IMR-90 (cell line): ENCODE measurements around the gene MTR. TPM values are rescaled to one million over a fixed set of nuclear protein-coding genes. Genes with fewer than 3 reads are reported as not detected.

Source experiments
- ATAC-seq: fragments of 200-7000 bp; cut with Tn5 transposase; 2 replicates; pipeline ENCODE4 v1.9.1; 2020; ENCODE audit warnings: low read depth, mild to moderate bottlenecking, moderate library complexity
- BruUV-seq: library from RNA; stranded (reverse); fragments of 400-500 nt; replicated peaks from 2 replicates; lab custom pipeline; 2021; lab: Mats Ljungman, UMichigan
- CTCF ChIA-PET: fragments of 300-600 bp; formaldehyde crosslinking; extraction: SDS; loops from one replicate; lab custom pipeline; 2021; ENCODE audit warnings: antibody characterized with exemption; lab: Yijun Ruan, JAX
- POLR2A ChIA-PET: fragments of 300-600 bp; sonication (Branson Sonifier 250); formaldehyde crosslinking; loops from one replicate; lab custom pipeline; 2022; ENCODE audit warnings: antibody characterized with exemption; ENCODE audit not compliant: unreplicated experiment; lab: Charles Lee
- DNase-seq: peaks from one replicate; pipeline ENCODE4 v3.0.0; 2013
- H2AFZ ChIP-seq: replicated peaks from 2 replicates; pipeline ENCODE3; 2013; ENCODE audit warnings: low read length, mild to moderate bottlenecking; ENCODE audit not compliant: poor library complexity
- H2AK5ac ChIP-seq: 2 replicates; pipeline ENCODE4 v1.6.1; 2013; ENCODE audit warnings: low read depth, low read length, inconsistent platforms
- H2AK9ac ChIP-seq: replicated peaks from 2 replicates; pipeline ENCODE3; 2013; ENCODE audit warnings: mild to moderate bottlenecking, low read depth, low read length, moderate library complexity; ENCODE audit not compliant: poor library complexity
- H2BK120ac ChIP-seq: 2 replicates; pipeline ENCODE4 v1.6.1; 2013; ENCODE audit warnings: low read depth, low read length, inconsistent platforms
- H2BK15ac ChIP-seq: 3 replicates; pipeline ENCODE4 v1.6.1; 2013; ENCODE audit warnings: low read depth, low read length, inconsistent platforms
- H2BK20ac ChIP-seq: 2 replicates; pipeline ENCODE4 v1.6.1; 2013; ENCODE audit warnings: low read depth, mild to moderate bottlenecking, inconsistent platforms, low read length, moderate library complexity
- H2BK5ac ChIP-seq: 2 replicates; pipeline ENCODE4 v1.6.1; 2013; ENCODE audit warnings: mild to moderate bottlenecking, low read depth, low read length, inconsistent platforms; ENCODE audit not compliant: poor library complexity, severe bottlenecking
- H3K14ac ChIP-seq: replicated peaks from 2 replicates; pipeline ENCODE4 v1.6.1; 2013; ENCODE audit warnings: low read depth, low read length, inconsistent platforms
- H3K18ac ChIP-seq: 2 replicates; pipeline ENCODE4 v1.6.1; 2013; ENCODE audit warnings: low read depth, low read length, control low read depth
- H3K23ac ChIP-seq: 2 replicates; pipeline ENCODE4 v1.6.1; 2013; ENCODE audit warnings: low read depth, low read length, inconsistent platforms
- H3K27ac ChIP-seq: 2 replicates; pipeline ENCODE4 v1.5.1; 2013; ENCODE audit warnings: mild to moderate bottlenecking, control low read depth, low read length; ENCODE audit not compliant: insufficient read depth
- H3K27me3 ChIP-seq: 2 replicates; pipeline ENCODE4 v1.6.1; 2013; ENCODE audit warnings: low read length; ENCODE audit not compliant: control insufficient read depth, insufficient read depth
- H3K36me3 ChIP-seq: 2 replicates; pipeline ENCODE4 v1.6.1; 2013; ENCODE audit warnings: low read length, mixed read lengths; ENCODE audit not compliant: control insufficient read depth, insufficient read depth
- H3K4ac ChIP-seq: 2 replicates; pipeline ENCODE4 v1.6.1; 2013; ENCODE audit warnings: low read depth, low read length, inconsistent platforms
- H3K4me1 ChIP-seq: 2 replicates; pipeline ENCODE4 v1.6.1; 2013; ENCODE audit warnings: low read length, mixed read lengths; ENCODE audit not compliant: control insufficient read depth, insufficient read depth
- H3K4me2 ChIP-seq: 2 replicates; pipeline ENCODE4 v1.6.1; 2013; ENCODE audit warnings: low read depth, mild to moderate bottlenecking, control low read depth, low read length, moderate library complexity
- H3K4me3 ChIP-seq: 2 replicates; pipeline ENCODE4 v1.5.1; 2013; ENCODE audit warnings: low read depth, mild to moderate bottlenecking, control low read depth, low read length, moderate library complexity; ENCODE audit not compliant: insufficient read depth
- H3K56ac ChIP-seq: 2 replicates; pipeline ENCODE4 v1.6.1; 2013; ENCODE audit warnings: low read length, inconsistent platforms; ENCODE audit not compliant: insufficient read depth; ENCODE audit errors: extremely low read depth
- H3K79me1 ChIP-seq, 2 experiments: 2 replicates each; pipeline ENCODE4 v1.6.1; 2013; ENCODE audit warnings: low read length in 2 of 2, inconsistent platforms in 1 of 2, low read depth in 1 of 2
- H3K9ac ChIP-seq: 2 replicates; pipeline ENCODE4 v1.6.1; 2013; ENCODE audit warnings: low read depth, low read length, control low read depth
- H3K9me1 ChIP-seq: 2 replicates; pipeline ENCODE4 v1.6.1; 2013; ENCODE audit warnings: low read length, inconsistent platforms; ENCODE audit not compliant: insufficient read depth
- H3K9me3 ChIP-seq: 2 replicates; pipeline ENCODE4 v1.6.1; 2013; ENCODE audit warnings: low read length; ENCODE audit not compliant: control insufficient read depth, insufficient read depth
- H4K20me1 ChIP-seq: 2 replicates; pipeline ENCODE4 v1.6.1; 2013; ENCODE audit warnings: low read length, inconsistent platforms; ENCODE audit not compliant: insufficient read depth
- H4K5ac ChIP-seq: 2 replicates; pipeline ENCODE4 v1.6.1; 2013; ENCODE audit warnings: mild to moderate bottlenecking, low read depth, low read length, control low read depth
- H4K8ac ChIP-seq, 2 experiments: 2 replicates each; pipeline ENCODE4 v1.6.1; 2013; ENCODE audit warnings: low read depth in 2 of 2, low read length in 2 of 2, control low read depth in 1 of 2, inconsistent platforms in 1 of 2
- H4K91ac ChIP-seq: 2 replicates; pipeline ENCODE4 v1.6.1; 2013; ENCODE audit warnings: low read depth, low read length, inconsistent platforms; ENCODE audit not compliant: insufficient read depth
- BHLHE40 ChIP-seq: fragments of 150-350 bp; IDR thresholded peaks from 2 replicates; pipeline ENCODE4 v1.6.1; 2016; ENCODE audit warnings: mild to moderate bottlenecking, low read depth, low read length
- CEBPB ChIP-seq: IDR thresholded peaks from 2 replicates; pipeline ENCODE4 v1.6.1; 2012; ENCODE audit warnings: low read depth, low read length, improper control_type of control experiment
- CHD1 ChIP-seq: IDR thresholded peaks from 2 replicates; pipeline ENCODE4 v1.6.1; 2012; ENCODE audit warnings: low read depth, low read length, improper control_type of control experiment
- CTCF ChIP-seq: conservative IDR thresholded peaks from 2 replicates; pipeline ENCODE4 v1.5.1; 2012; ENCODE audit warnings: mild to moderate bottlenecking, low read depth, low read length, improper control_type of control experiment
- ELK1 ChIP-seq: fragments of 150-350 bp; IDR thresholded peaks from 2 replicates; pipeline ENCODE4 v1.6.1; 2016; ENCODE audit warnings: low read depth, mild to moderate bottlenecking, low read length, moderate library complexity, borderline replicate concordance
- FOS ChIP-seq: fragments of 150-350 bp; IDR thresholded peaks from 2 replicates; pipeline ENCODE4 v1.6.1; 2016; ENCODE audit warnings: low read depth, low read length
- MAFK ChIP-seq: IDR thresholded peaks from 2 replicates; pipeline ENCODE4 v1.6.1; 2012; ENCODE audit warnings: low read depth, low read length, improper control_type of control experiment
- MAZ ChIP-seq: IDR thresholded peaks from 2 replicates; pipeline ENCODE4 v1.6.1; 2012; ENCODE audit warnings: low read depth, mild to moderate bottlenecking, low read length, improper control_type of control experiment, moderate library complexity, borderline replicate concordance
- MXI1 ChIP-seq: IDR thresholded peaks from 2 replicates; pipeline ENCODE4 v1.6.1; 2012; ENCODE audit warnings: low read depth, mild to moderate bottlenecking, low read length, moderate library complexity, borderline replicate concordance
- NFE2L2 ChIP-seq: fragments of 150-350 bp; IDR thresholded peaks from 2 replicates; pipeline ENCODE4 v1.6.1; 2016; ENCODE audit warnings: low read depth, mild to moderate bottlenecking, low read length
- POLR2A ChIP-seq: IDR thresholded peaks from 2 replicates; pipeline ENCODE4 v1.6.1; 2012; ENCODE audit warnings: mild to moderate bottlenecking, low read depth, low read length
- RAD21 ChIP-seq: IDR thresholded peaks from 2 replicates; pipeline ENCODE4 v1.6.1; 2012; ENCODE audit warnings: low read length, improper control_type of control experiment
- RCOR1 ChIP-seq: IDR thresholded peaks from 2 replicates; pipeline ENCODE4 v1.6.1; 2012; ENCODE audit warnings: mild to moderate bottlenecking, low read length, improper control_type of control experiment; ENCODE audit not compliant: insufficient replicate concordance
- RFX5 ChIP-seq: IDR thresholded peaks from 2 replicates; pipeline ENCODE4 v1.8.0; 2012; ENCODE audit warnings: low read depth, mild to moderate bottlenecking, low read length, moderate library complexity
- SMC3 ChIP-seq: fragments of 150-350 bp; IDR thresholded peaks from 2 replicates; pipeline ENCODE4 v1.6.1; 2016; ENCODE audit warnings: low read depth, mild to moderate bottlenecking, antibody characterized with exemption, low read length, moderate library complexity
- USF2 ChIP-seq: fragments of 150-350 bp; IDR thresholded peaks from 2 replicates; pipeline ENCODE4 v1.6.1; 2017; ENCODE audit warnings: mild to moderate bottlenecking, antibody characterized with exemption, low read length, low read depth
- WGBS, 2 experiments: methylation state at CpG; one replicate each; pipeline versions ENCODE4 v1.1.5 to v1.1.7; 2013; ENCODE audit warnings: missing lambda C conversion rate in 2 of 2; ENCODE audit not compliant: insufficient read length in 1 of 2; ENCODE audit errors: extremely low coverage in 2 of 2; 5-methylcytosine and 5-hydroxymethylcytosine counted together
- dilution Hi-C: fragments of 300-500 bp; cut with HindIII; formaldehyde crosslinking; loops from one replicate; pipeline ENCODE4 v1.14.3; 2018; ENCODE audit warnings: low sequenced_read_pairs; ENCODE audit not compliant: unreplicated experiment
- in situ Hi-C: fragments of 300-500 bp; cut with MboI; formaldehyde crosslinking; loops from 3 replicates; pipeline ENCODE4 v1.14.3; 2019; ENCODE audit warnings: low sequenced_read_pairs, inconsistent platforms, mixed read lengths
- intact Hi-C: fragments of 100-400 bp; cut with micrococcal nuclease; formaldehyde crosslinking; loops from 2 replicates; pipeline ENCODE4 v1.10.0; 2022
- polyA plus RNA-seq, 3 experiments: library from polyadenylated mRNA; depleted of rRNA; stranded (reverse); fragments of >200 nt; gene quantifications; 2 replicates each; pipeline ENCODE4 v1.2.3, GENCODE V29; 2012; ENCODE audit warnings: low replicate concordance in 1 of 3
- total RNA-seq: library from RNA; depleted of rRNA; stranded (reverse); fragments of >200 nt; gene quantifications from 2 replicates; pipeline ENCODE4 v1.2.3, GENCODE V29; 2012

The MTR gene
- total and polyA plus RNA-seq, 2 of the 4 experiments (the other 2 are of a cell fraction) = 7.7 to 31.0 TPM

GRCh38 chr1:236806634-236807033 is 11.5 kb downstream of the MTR start:
- no peak overlapping the region for H4K91ac ChIP-seq
- no peak overlapping the region for H2AK9ac ChIP-seq
- H4K8ac ChIP-seq = no peak overlapping the region
- H3K56ac ChIP-seq = no peak overlapping the region
- no peak overlapping the region for H3K23ac ChIP-seq
- no peak overlapping the region for H2BK5ac ChIP-seq
- WGBS, 2 experiments = no CpG with 5 or more reads among the region's 2 CpGs
- no peak overlapping the region for H2AFZ ChIP-seq
- no peak overlapping the region for H2BK20ac ChIP-seq
- no peak overlapping the region for H2BK120ac ChIP-seq
- no peak overlapping the region for H3K4me2 ChIP-seq
- in situ Hi-C loops (no loop called here), dilution Hi-C loops (no loop called here), intact Hi-C loops (no loop called here)
- H3K27ac ChIP-seq = no peak overlapping the region
- no peaks in the 10 kb centered on the region for H3K9me3 ChIP-seq
- ChIA-PET CTCF (no interaction called here), POLR2A (no interaction called here)
- H3K36me3 ChIP-seq = peaks cover 8% of the 10 kb centered on the region
- DNase-seq (no peak), ATAC-seq (no peak)
- H3K27me3 ChIP-seq = no peaks in the 10 kb centered on the region
- BruUV-seq = no TSS peak
- TF ChIP-seq BHLHE40 = no peak
- TF ChIP-seq CEBPB = no peak
- no peak for TF ChIP-seq RCOR1
- no peak for TF ChIP-seq MAZ
- no peak for TF ChIP-seq RAD21
- no peak for TF ChIP-seq USF2
- TF ChIP-seq CTCF = no peak
- no peak for TF ChIP-seq NFE2L2
- no peak for TF ChIP-seq CHD1
- TF ChIP-seq POLR2A = no peak
- no peak for TF ChIP-seq SMC3
- no peak for TF ChIP-seq ELK1
- TF ChIP-seq RFX5 = no peak
- TF ChIP-seq MAFK = no peak
- TF ChIP-seq FOS = no peak
- TF ChIP-seq MXI1 = no peak
- no peak overlapping the region for H2AK5ac ChIP-seq
- H3K79me1 ChIP-seq = peaks cover 17 to 28% of the 10 kb centered on the region in 2 experiments
- no peak overlapping the region for H3K4me3 ChIP-seq
- no peak overlapping the region for H3K18ac ChIP-seq
- 0 out of 2 replicates have a peak, but pooled peaks cover 3% of the 10 kb centered on the region for H3K9me1 ChIP-seq
- no peak overlapping the region for H3K14ac ChIP-seq
- no peak overlapping the region for H4K5ac ChIP-seq
- H4K20me1 ChIP-seq = no peaks in the 10 kb centered on the region
- peaks cover 11% of the 10 kb centered on the region; the same call in 1 of the 2 replicates for H3K4me1 ChIP-seq
- no peak overlapping the region for H3K4ac ChIP-seq
- no peak overlapping the region for H2BK15ac ChIP-seq
- H3K9ac ChIP-seq = no peak overlapping the region
